MM.1S (cell line): ENCODE data around the gene FAM50A.
"Not testable (repeated sequence)": the region's sequence is repeated elsewhere in the genome, so short reads cannot be mapped to it uniquely, and the experiment has no call there.

ENCODE experiments used
- DNase-seq: peaks from one replicate; pipeline ENCODE4 v3.0.0-alpha.2; 2015
- H2AFZ ChIP-seq: fragments of 300-600 bp; sonication (generic); 2 replicates; pipeline ENCODE4 v1.6.0; 2016; ENCODE audit warnings: antibody characterized with exemption, low read length
- H3F3A ChIP-seq: fragments of 300-600 bp; sonication (generic); 2 replicates; pipeline ENCODE4 v1.6.1; 2016; ENCODE audit warnings: mild to moderate bottlenecking, antibody characterized with exemption, low read length, moderate library complexity, mixed read lengths; ENCODE audit not compliant: insufficient read depth
- H3K27ac ChIP-seq: fragments of 300-600 bp; sonication (generic); 2 replicates; pipeline ENCODE4 v1.5.1; 2016; ENCODE audit warnings: mild to moderate bottlenecking, low read length
- H3K27me3 ChIP-seq: fragments of 300-600 bp; sonication (generic); replicated peaks from 2 replicates; pipeline ENCODE4 v1.6.0; 2016; ENCODE audit warnings: low read length; ENCODE audit not compliant: insufficient read depth
- H3K36me3 ChIP-seq: fragments of 300-600 bp; sonication (generic); replicated peaks from 2 replicates; pipeline ENCODE4 v1.6.1; 2016; ENCODE audit warnings: mild to moderate bottlenecking, low read length, mixed read lengths; ENCODE audit not compliant: insufficient read depth
- H3K4me1 ChIP-seq: fragments of 300-600 bp; sonication (generic); 2 replicates; pipeline ENCODE4 v1.6.1; 2016; ENCODE audit warnings: low read length, mixed read lengths
- H3K4me2 ChIP-seq: fragments of 300-600 bp; sonication (generic); 2 replicates; pipeline ENCODE4 v1.6.0; 2016; ENCODE audit warnings: low read depth, low read length
- H3K4me3 ChIP-seq: fragments of 300-600 bp; sonication (generic); 2 replicates; pipeline ENCODE4 v1.5.1; 2016; ENCODE audit warnings: low read length, mixed read lengths
- H3K79me2 ChIP-seq: fragments of 300-600 bp; sonication (generic); 2 replicates; pipeline ENCODE4 v1.6.1; 2016; ENCODE audit warnings: mixed run types, low read length, mixed read lengths
- H3K9ac ChIP-seq: fragments of 300-600 bp; sonication (generic); 2 replicates; pipeline ENCODE4 v1.6.1; 2016; ENCODE audit warnings: low read length, mixed read lengths
- H3K9me2 ChIP-seq: fragments of 300-600 bp; sonication (generic); replicated peaks from 2 replicates; pipeline ENCODE4 v1.6.1; 2016; ENCODE audit warnings: mild to moderate bottlenecking, low read length, mixed read lengths; ENCODE audit not compliant: insufficient read depth
- H3K9me3 ChIP-seq: fragments of 300-600 bp; sonication (generic); replicated peaks from 2 replicates; pipeline ENCODE4 v1.6.1; 2016; ENCODE audit warnings: mild to moderate bottlenecking, low read length, mixed read lengths; ENCODE audit not compliant: insufficient read depth
- H4K20me1 ChIP-seq: fragments of 300-600 bp; sonication (generic); 2 replicates; pipeline ENCODE4 v1.6.1; 2016; ENCODE audit warnings: mild to moderate bottlenecking, low read length, moderate library complexity, mixed read lengths; ENCODE audit not compliant: insufficient read depth
- EZH2 ChIP-seq: fragments of 300-600 bp; sonication (generic); optimal IDR thresholded peaks from 2 replicates; pipeline ENCODE3; 2017; ENCODE audit warnings: low read depth, mild to moderate bottlenecking, antibody characterized with exemption, low read length, mixed read lengths
- EZH2phosphoT487 ChIP-seq: fragments of 300-600 bp; sonication (generic); IDR thresholded peaks from 2 replicates; pipeline ENCODE4 v1.6.1; 2018; ENCODE audit warnings: antibody characterized with exemption, low read length
- TF ChIP-seq, protein P1 (sequence below): fragments of 300-600 bp; sonication (generic); IDR thresholded peaks from 2 replicates; pipeline ENCODE4 v1.5.1; 2016; ENCODE audit warnings: antibody characterized with exemption, low read length, mixed read lengths

Gene FAM50A, protein sequence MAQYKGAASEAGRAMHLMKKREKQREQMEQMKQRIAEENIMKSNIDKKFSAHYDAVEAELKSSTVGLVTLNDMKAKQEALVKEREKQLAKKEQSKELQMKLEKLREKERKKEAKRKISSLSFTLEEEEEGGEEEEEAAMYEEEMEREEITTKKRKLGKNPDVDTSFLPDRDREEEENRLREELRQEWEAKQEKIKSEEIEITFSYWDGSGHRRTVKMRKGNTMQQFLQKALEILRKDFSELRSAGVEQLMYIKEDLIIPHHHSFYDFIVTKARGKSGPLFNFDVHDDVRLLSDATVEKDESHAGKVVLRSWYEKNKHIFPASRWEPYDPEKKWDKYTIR

GRCh38 chrX:154443992-154444754 is at the start of gene FAM50A:
TSS of gene FAM50A (plus strand) at chrX:154444141. CDS start at chrX:154444236, 95 bp downstream.
- H3K79me2 ChIP-seq = peaks cover 31% of the 10 kb centered on the region
- peak within 1 kb of the TSS; percentile 84 for H3K9ac ChIP-seq
- H3F3A ChIP-seq = peaks cover 8% of the 10 kb centered on the region
- peak within 1 kb of the TSS; percentile 83 for H3K4me2 ChIP-seq
- H3K4me1 ChIP-seq = no peaks in the 10 kb centered on the region
- H3K27me3 ChIP-seq = no peaks in the 10 kb centered on the region
- H2AFZ ChIP-seq = no peak within 1 kb of the TSS
- H3K4me3 ChIP-seq = peak within 1 kb of the TSS; percentile 77
- H3K9me2 ChIP-seq = no peaks in the 10 kb centered on the region
- H4K20me1 ChIP-seq = no peaks in the 10 kb centered on the region
- DNase-seq = peak; percentile 56
- H3K27ac ChIP-seq = no peak within 1 kb of the TSS
- no peak for TF ChIP-seq EZH2
- TF ChIP-seq, protein P1, sequence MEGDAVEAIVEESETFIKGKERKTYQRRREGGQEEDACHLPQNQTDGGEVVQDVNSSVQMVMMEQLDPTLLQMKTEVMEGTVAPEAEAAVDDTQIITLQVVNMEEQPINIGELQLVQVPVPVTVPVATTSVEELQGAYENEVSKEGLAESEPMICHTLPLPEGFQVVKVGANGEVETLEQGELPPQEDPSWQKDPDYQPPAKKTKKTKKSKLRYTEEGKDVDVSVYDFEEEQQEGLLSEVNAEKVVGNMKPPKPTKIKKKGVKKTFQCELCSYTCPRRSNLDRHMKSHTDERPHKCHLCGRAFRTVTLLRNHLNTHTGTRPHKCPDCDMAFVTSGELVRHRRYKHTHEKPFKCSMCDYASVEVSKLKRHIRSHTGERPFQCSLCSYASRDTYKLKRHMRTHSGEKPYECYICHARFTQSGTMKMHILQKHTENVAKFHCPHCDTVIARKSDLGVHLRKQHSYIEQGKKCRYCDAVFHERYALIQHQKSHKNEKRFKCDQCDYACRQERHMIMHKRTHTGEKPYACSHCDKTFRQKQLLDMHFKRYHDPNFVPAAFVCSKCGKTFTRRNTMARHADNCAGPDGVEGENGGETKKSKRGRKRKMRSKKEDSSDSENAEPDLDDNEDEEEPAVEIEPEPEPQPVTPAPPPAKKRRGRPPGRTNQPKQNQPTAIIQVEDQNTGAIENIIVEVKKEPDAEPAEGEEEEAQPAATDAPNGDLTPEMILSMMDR = no peak
- no peak for TF ChIP-seq EZH2phosphoT487
- no peaks in the 10 kb centered on the region for H3K36me3 ChIP-seq
- no peaks in the 10 kb centered on the region for H3K9me3 ChIP-seq

GRCh38 chrX:154396363-154396762 is 47.6 kb upstream of the FAM50A start:
- H3K9me2 ChIP-seq, DNase-seq, H3K27ac ChIP-seq, H3K9ac ChIP-seq, H3K4me2 ChIP-seq, H3K27me3 ChIP-seq, H3K4me1 ChIP-seq, H3K4me3 ChIP-seq, H4K20me1 ChIP-seq, H3K9me3 ChIP-seq, H2AFZ ChIP-seq, H3K36me3 ChIP-seq: not testable (repeated sequence)
- Histone ChIP-seq H3K79me2 (peaks cover 18% of the 10 kb centered on the region), H3F3A (peaks cover 27% of the 10 kb centered on the region)

DNA sequence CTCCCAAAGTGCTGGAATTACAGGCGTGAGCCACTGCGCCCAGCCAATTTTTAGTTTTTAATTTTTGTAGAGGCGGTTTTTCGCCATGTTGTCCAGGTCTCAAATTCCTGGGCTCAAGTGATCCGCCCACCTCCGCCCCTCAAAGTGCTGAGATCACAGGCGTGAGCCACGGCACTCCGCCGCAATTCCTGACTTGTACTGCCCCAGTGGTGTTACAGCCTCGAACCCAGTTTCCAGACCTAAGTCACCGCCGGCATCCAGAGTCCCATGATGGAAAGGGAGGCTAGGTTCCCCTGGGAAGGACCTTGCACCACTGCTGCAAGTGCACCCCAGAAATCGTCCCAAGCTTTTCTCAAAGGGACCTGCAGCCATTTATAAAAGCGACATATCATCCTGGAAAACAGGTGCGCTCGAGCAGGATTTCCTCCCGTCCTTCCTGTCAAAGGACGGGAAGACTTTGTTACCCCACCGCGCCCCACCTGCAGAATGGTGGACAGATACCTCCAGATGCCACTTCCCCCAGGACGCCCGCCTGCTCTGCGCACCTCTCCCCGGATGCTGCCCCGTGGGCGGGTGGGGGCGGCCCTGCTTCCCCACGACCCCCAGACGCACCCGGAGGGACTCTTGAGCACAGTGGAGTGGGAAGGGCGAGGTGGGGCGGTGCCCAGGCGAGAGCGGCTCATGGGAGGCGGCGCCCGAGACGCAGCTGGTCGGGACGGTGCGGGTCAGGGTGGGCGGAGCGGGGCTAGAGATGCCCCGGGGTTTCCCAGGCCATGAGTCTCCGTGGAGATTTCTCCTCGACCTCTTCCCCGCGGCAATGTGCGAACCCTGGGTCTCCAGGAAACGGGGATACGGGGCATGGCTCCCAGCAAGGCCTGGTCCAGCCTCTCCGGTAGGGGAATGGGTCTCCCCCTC is 46.7 kb upstream of the FAM50A start:
- Histone ChIP-seq H3K79me2 (peaks cover 18% of the 10 kb centered on the region), H3K4me1 (no peaks in the 10 kb centered on the region), H3K27me3 (no peaks in the 10 kb centered on the region), H3F3A (peaks cover 36% of the 10 kb centered on the region), H3K4me2 (peak overlapping the region; percentile 82), H3K36me3 (peaks cover 9% of the 10 kb centered on the region; the same call in 1 of the 2 replicates), H2AFZ (peak overlapping the region; percentile 45; the same call in 1 of the 2 replicates), H3K4me3 (peak overlapping the region; percentile 87), H3K27ac (peak overlapping the region; percentile 97), H3K9me3 (no peaks in the 10 kb centered on the region), H3K9ac (peak overlapping the region; percentile 100), H4K20me1 (0 out of 2 replicates have a peak, but pooled peaks cover 9% of the 10 kb centered on the region), H3K9me2 (no peaks in the 10 kb centered on the region)
- TF ChIP-seq EZH2 = no peak
- TF ChIP-seq, protein P1 = no peak
- TF ChIP-seq EZH2phosphoT487 = no peak
- DNase-seq = peak; percentile 68
